Coronary artery (tissue), 2 donors: ENCODE data around the gene KRT4.

Source experiments
- DNase-seq: peaks from one replicate; pipeline ENCODE4 v3.0.0-alpha.2; 2017; ENCODE audit warnings: low spot score
- H3K27ac ChIP-seq, 2 donors: fragments of 200-600 bp; sonication (generic); one replicate each; pipeline ENCODE4 v1.5.1; 2016 to 2019
- H3K4me3 ChIP-seq: fragments of 200-600 bp; sonication (generic); 2 replicates; pipeline ENCODE4 v1.5.1; 2016; ENCODE audit warnings: mild to moderate bottlenecking, moderate library complexity
- CTCF ChIP-seq: fragments of 200-600 bp; sonication (generic); IDR thresholded peaks from one replicate; pipeline ENCODE4 v1.5.1; 2019; ENCODE audit warnings: antibody characterized with exemption

KRT4 gene

DNA sequence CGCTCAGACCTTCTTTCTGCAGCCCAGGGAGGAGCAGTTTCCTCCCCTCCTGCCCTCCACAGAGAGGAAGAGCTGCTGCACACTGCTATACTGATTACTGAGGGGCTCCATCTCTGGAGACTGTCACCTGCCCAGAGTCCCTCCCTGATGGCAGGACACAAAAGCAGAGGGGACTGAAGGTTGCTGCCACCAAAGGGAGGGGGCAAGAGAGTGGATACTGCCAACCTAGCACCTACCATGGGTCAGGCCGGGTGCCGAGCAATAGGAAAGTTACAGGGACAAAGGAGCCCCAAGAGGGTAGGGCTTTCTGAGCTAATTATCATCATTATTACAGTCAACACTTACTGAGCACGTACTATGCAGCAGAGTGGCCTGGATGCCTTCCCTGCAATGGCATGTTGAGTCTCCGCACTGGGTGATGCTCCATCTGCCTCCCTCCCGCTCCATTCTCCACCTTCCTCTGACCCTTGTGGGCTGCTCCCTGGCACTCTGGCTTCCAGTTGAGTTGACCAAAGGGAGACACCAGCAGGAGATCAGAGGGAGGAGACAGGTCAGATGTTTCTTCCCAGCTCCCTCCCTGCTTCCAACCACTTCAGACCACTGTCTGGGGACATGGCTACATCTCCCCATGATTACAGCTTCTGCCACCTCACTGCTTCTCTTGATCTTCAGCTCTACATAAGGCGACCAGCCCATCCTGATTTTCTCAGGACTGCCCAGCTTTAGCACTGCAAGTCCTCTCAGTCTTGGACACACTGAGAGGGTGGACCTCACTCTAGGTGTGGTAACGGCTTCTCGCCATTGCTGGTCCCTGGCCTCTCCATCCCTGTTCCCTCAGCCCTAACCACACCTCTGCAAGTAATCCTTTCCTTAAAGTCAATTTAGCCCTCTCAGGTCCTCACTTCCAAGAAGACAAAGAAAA lies 22.8 kb upstream of the KRT4 start:
- TF ChIP-seq CTCF: no peak
- Histone ChIP-seq H3K4me3 (no peak overlapping the region), H3K27ac (no peak overlapping the region)
- no peak for DNase-seq

DNA sequence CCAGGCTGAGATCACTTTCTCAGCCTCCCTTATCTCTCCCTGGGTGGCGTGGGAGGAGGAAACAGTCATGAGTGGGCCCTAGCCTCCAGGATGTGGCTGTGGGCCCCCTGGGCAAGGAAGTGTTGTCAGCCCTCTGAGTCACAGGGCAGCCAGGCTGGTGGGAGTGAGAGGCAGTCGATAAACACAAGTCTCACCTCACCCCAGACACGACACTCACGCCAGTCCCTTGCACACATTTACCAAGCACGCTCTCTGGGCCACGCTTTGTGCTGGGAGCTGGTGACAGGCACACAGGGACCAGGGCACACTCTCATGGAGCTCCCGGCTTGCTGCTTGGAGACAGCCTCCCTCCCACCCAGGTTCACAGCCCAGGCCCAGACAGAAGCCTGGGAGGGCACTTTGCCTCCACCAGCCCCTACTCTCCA lies 22.1 kb upstream of the KRT4 start:
- Histone ChIP-seq H3K4me3 (no peak overlapping the region), H3K27ac (no peak overlapping the region)
- no peak for TF ChIP-seq CTCF
- DNase-seq: no peak

- Histone ChIP-seq H3K4me3 (no peak overlapping the region), H3K27ac (no peak overlapping the region)
- DNase-seq: no peak
- no peak for TF ChIP-seq CTCF
These were observed 21.5 kb upstream of the KRT4 start for GRCh38 chr12:52835271-52836041.

GRCh38 chr12:52834727-52835001 lies 20.7 kb upstream of the KRT4 start:
- no peak for TF ChIP-seq CTCF
- Histone ChIP-seq H3K27ac (no peak overlapping the region), H3K4me3 (no peak overlapping the region)
- no peak for DNase-seq

- DNase-seq: no peak
- no peak within 1 kb of the TSS for H3K27ac ChIP-seq
- TF ChIP-seq CTCF: no peak
- H3K4me3 ChIP-seq: no peak within 1 kb of the TSS
These were observed 20.2 kb upstream of the KRT4 start, which contains the start of gene KRT79 for GRCh38 chr12:52833922-52834726. Gene KRT79, minus strand, starts transcription at chr12:52834311. Its CDS starts 51 bp downstream, at chr12:52834260.

- Histone ChIP-seq H3K4me3 (no peak overlapping the region), H3K27ac (no peak overlapping the region)
- DNase-seq: no peak
- TF ChIP-seq CTCF: no peak
These were observed 19.3 kb upstream of the KRT4 start for GRCh38 chr12:52832985-52833905.
